ENCODE measurements around the gene DOCK10.
"Not testable (repeated sequence)": the region's sequence is repeated elsewhere in the genome, so short reads cannot be mapped to it uniquely, and the experiment has no call there.

DOCK10 gene

GRCh38 chr2:224973112-224974016, 68.9 kb downstream of the DOCK10 start:
- DNase-seq, result no peak

- no peak for DNase-seq
Observed at GRCh38 chr2:224971214-224971613, 71.1 kb downstream of the DOCK10 start.

GRCh38 chr2:224970311-224970710, 72.0 kb downstream of the DOCK10 start:
- DNase-seq, result no peak

GRCh38 chr2:224969633-224970260, 72.5 kb downstream of the DOCK10 start:
- no peak for DNase-seq

DNA sequence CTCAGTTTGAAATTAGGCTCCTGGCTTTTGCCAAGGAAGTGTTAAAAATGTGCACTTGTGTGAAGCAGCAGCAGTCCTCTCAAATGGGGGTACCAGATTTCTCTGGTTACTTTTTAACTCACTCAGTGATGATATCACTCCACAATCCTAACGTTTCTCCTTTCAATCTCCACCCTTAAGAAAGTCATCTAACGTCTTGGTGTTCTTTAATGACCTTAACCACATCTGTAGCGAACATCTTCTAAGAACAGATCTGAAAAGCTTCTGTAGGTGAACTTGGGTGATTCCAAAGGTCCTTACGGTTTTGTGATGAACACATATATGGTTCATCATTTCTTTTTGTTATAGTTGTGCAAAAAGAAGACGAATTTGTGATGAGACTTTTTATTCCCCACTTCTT, 73.2 kb downstream of the DOCK10 start:
- DNase-seq, result no peak

- DNase-seq, result no peak
Observed at GRCh38 chr2:224968051-224968450, 74.2 kb downstream of the DOCK10 start.

DNA sequence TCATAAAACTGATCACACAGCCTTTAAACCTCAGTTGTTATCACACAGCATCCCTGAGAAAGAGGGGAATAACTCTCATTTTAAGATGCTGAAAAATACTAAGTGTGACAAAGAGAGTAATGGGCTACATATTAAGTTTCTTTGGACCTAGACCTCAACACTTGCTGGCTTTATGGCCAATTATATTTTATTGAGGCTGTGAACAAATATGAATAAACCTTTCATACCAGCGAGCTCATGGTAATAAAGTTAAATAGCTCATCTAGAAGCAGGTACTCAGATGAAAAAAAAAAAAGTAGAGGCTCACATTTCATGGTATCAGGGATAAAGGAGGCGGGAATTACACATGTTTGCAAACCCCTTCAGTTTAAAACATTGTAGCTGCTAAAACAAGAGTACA, 75.7 kb downstream of the DOCK10 start:
- no peak for DNase-seq

DNA sequence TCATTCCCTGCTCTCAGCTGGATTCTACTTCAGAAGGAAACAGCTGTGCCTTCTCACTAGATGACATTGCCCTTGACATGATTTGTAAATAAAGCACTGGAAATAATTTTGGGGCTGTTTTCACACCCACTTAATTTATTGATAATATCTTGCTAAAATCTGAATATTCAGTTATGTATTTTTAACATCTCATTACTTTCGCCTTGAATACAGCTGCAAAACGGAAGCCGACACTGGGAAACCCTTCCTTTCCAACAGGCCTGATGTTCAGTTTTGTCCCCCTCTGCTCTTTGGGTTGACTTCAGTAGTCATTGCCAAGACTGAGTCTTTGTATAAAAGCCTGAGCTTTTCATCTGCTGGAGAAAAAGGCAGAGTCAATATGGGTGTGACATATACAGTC, 82.7 kb downstream of the DOCK10 start:
- no peak for DNase-seq

DNA sequence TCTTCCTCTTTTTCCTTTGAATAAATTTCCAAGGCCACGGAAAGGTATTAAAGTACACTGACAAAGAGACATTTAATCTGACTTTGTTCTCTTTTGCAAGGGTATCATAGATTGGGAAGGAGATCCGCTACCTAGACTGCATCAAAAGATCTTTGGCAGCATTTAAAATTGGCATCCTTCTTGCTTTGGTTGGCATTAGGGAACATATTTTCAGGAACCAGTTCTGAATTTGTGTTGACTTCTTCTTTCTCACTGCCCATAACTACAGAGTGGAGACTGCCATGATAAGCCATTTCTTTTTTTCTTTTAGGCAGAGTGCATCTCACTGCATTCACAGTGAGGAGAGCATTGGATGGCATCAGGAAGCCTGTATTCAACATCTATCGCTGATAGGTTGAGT, 83.4 kb downstream of the DOCK10 start:
- DNase-seq, result no peak

DNA sequence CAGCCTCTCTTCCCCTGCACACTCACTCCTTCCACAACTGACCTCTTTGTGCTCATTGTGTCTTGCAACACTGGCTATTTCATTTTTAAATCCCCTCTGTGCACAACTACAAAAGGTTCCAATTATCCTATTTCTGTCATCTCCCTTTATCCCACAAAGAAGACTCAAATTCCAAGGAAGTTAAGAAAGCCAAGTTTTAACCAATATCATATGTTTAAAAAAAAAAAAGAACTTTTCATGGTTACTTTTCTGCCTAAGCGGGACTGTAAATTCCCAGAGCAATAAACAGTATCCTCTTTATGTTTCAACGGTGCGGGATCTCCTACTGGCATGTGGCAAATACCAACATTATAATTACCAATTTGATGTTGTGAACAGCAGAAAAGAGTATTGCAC, 83.8 kb downstream of the DOCK10 start:
- no peak for DNase-seq

GRCh38 chr2:224957540-224958461, 84.5 kb downstream of the DOCK10 start:
- DNase-seq, result no peak

GRCh38 chr2:224956706-224957105, 85.6 kb downstream of the DOCK10 start:
- DNase-seq, result peak; percentile 25

GRCh38 chr2:224954980-224955379, 87.3 kb downstream of the DOCK10 start:
- no peak for DNase-seq

DNA sequence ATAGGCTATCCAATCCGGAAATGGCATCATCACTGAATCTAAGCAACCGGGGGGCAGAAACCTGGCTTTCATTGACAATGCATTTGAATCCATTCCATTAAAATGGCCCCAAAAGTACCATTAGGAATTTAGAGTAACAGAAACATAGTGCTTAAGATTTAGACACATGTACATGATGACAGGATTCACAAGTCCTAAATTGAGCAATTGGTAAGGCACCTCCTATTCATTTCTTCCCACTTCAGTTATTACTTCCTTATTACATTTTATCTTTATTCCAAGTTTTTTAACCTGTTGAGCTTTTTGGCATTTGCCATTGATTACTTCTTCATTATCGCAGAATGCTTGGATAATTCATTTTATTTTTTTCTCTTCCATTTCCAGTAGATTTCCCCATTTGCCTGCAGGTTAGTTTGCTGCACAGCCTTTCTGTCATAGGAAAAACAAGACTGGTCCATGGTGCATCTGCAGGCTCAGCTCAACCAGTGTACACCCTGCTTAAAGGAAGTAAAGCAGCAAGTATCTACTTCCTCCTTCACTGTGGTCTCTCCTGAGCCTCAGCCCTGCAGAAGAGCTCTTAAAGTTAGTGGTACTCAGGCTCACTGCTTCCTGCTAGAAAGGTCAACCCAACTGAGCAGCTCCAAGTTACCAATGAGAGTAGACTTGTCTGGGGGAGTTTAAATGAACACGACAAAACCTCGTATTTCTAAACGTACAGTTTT, 89.2 kb downstream of the DOCK10 start:
- no peak for DNase-seq

DNA sequence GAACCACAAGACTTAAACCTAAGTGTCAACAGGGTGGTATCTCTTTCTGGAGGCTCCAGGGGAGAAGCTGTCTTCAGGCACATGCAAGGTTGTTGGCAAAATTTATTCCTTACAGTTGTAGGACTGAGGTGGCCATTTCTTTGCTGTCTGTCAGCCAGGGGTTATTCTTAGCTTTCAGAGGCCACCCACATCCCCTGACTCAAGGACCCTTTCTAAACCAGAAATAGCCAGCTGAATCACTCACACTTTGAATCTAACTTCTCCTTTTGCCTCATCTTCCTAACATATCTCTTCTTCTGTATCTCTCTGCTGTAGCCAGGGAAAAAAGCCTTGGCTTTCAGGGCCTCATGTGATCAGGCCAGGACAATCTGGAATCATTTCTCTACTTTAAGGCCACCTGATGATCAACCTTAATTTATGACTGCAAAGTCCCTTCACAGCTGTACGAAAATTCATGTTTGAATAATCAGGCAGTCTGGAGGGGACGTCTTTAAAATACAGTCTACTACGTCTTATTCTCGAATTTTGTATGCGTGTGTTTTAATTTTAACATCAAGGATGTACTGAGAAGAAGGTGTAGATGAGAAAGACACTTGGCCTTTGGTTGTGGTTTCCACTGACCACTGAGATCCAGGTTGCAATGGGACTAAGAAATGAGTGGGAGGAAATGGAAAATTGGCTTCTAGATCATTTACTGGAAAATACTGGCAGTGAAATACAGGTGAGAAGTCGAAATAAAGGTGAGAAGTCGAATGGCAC, 90.4 kb downstream of the DOCK10 start:
- DNase-seq, result no peak

DNA sequence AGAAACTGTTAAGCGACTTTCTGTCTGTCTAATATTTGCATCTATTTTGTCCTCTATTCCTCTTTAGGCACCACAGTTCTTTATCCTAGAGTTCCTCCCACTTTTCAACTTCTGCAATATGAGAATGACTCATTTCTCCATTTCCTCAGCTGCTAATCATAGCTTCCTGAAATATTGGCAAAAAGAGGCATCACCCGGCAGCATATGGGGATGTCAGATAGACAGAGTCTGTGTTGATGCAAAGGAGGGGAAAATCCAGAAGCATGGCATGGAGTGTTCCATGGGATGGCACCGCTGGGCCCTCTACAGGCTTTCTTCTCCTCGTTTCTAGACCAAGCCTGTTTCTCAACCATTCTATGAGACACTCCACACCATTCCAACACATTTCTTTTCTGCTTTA, 93.4 kb downstream of the DOCK10 start:
- DNase-seq, result no peak

DNA sequence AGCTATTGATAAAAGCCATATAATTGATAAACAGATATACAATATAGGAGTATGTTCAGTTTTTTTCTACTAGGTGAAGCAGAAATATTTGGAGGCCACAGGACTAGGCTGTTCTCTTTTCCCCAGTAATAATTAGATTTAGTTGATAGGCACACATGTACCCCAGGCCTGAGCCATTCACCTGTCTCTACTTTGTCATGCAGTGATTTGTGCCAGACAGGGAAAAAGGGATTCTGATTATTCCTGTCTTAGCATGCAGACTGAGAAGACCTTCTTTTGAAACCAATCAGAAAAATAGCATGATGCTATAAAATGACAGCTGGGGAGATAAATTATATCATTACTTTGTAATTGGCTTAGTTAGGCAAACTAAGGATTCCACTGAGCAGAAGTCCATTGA, 94.3 kb downstream of the DOCK10 start:
- no peak for DNase-seq

DNA sequence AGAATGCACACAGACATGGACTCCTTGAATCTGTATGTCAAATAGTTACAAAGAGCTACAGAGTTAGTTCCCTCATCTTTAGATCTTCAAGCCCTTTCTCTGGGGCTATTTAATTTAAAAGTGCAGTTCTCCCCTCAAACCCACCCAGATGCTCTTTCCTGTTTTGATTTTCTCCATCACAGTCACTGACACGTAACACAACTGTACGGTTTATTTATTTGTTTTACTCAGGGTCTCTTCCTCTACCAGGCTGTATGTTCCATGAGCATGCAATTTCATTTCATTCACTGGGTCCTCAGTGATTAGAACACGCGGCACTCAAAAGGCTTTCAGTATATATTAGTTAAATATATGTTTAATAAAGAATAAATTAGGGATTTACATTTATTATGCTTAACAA, 94.7 kb downstream of the DOCK10 start:
- no peak for DNase-seq

DNA sequence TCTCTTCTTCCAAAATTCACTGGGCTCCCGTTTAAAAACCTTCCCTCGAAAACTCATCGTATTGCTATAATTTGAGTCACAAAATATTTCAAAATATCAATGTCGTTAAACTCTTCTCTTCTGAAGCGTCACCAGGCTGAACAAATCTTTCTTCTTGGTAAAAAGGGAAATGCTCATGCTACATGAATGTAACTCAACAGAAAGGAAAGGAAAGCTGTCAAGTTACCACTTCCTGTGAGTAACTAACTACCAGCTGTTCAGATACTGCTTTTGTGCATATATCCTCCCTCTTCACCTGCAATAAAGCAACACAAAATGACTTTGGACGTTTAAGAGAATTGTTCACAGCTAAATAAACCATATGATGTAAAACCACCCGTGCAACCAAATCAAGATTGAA, 95.4 kb downstream of the DOCK10 start:
- no peak for DNase-seq

DNA sequence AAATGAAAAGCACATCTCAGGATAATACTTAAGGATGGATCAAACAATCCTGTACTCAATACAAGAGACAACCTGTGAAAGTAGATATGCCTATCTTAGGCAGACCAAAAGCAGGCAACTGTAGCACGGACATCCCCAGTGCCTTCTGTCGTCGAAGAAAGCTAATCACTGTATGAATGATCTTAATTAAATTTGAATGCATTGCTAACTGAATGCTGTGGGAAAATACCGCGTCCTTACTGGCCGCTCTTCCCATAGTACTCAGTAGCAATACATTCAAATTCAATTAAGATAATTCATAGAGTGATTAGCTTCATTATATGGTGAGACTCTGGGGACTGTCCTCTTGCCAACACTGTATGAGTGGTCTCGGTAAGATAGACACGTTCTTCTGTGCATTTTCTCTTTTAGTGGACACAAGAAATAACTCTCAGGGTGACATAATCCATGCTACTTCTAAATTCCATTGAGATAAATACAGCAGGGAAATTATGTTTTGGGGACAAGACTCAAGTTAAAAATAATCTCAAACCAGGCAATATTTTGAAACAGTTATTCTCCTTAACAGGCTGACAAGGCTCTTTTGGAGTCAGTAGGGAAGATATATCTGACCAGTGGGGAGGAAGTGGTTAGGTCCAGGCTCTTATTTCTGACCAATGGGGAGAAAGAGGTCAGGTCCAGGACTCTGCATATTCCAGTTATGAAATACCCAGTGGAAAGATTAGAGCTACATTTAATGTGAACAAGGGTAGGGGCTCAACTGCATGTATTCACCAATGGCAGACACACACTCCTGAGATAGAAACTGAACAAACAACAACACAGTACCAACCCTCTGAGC, 97.3 kb downstream of the DOCK10 start:
- DNase-seq, result no peak

GRCh38 chr2:224943601-224944041, 98.6 kb downstream of the DOCK10 start:
- DNase-seq, result not testable (repeated sequence)
